B cell (primary cell): ENCODE data around the gene AKAP3. TPM values are rescaled to one million over a fixed set of nuclear protein-coding genes. Genes with fewer than 3 reads are reported as not detected.

Experiments
- ATAC-seq: fragments of 200-7000 bp; cut with Tn5 transposase; one replicate; pipeline ENCODE4 v1.10.0; 2021; ENCODE audit warnings: low read depth, mild to moderate bottlenecking, moderate number of reproducible peaks, moderate library complexity
- CTCF ChIA-PET: fragments of 350-600 bp; sonication (Branson Sonifier 250); formaldehyde crosslinking; loops from one replicate; lab custom pipeline; 2021; ENCODE audit warnings: antibody characterized with exemption, inconsistent platforms; lab: Charles Lee
- POLR2A ChIA-PET: fragments of 350-600 bp; sonication (Branson Sonifier 250); formaldehyde crosslinking; loops from one replicate; lab custom pipeline; 2021; ENCODE audit warnings: antibody characterized with exemption; lab: Charles Lee
- DNase-seq: peaks from one replicate; pipeline ENCODE4 v3.0.0; 2013
- H2AFZ ChIP-seq: 2 replicates; pipeline ENCODE4 v1.6.1; 2012; ENCODE audit warnings: mild to moderate bottlenecking, low read depth, low read length; ENCODE audit not compliant: insufficient read depth, poor library complexity, severe bottlenecking
- H3K27ac ChIP-seq, 2 donors: 1 replicate in 1 of 2; 2 replicates in 1 of 2; pipeline ENCODE4 v1.5.1; 2012 to 2013; ENCODE audit warnings: low read length in 2 of 2, mild to moderate bottlenecking in 2 of 2, moderate library complexity in 1 of 2
- H3K27me3 ChIP-seq, 4 experiments: fragments of 200-600 bp in 1 of 4; sonication (generic) in 1 of 4; replicated peaks in 1 of 4; 1 replicate in 2 of 4; 2 replicates in 2 of 4; pipeline versions ENCODE4 v1.6.1 to v1.7.0; 2013 to 2016; ENCODE audit warnings: low read length in 3 of 4, mild to moderate bottlenecking in 2 of 4, mixed read lengths in 1 of 4, moderate library complexity in 1 of 4; ENCODE audit not compliant: insufficient read depth in 4 of 4, control insufficient read depth in 3 of 4; ENCODE audit errors: control extremely low read depth in 1 of 4
- H3K36me3 ChIP-seq, 2 experiments: replicated peaks in 1 of 2; 1 replicate in 1 of 2; 2 replicates in 1 of 2; pipeline versions ENCODE4 v1.6.1 to v1.7.1; 2013; ENCODE audit warnings: low read length in 1 of 2; ENCODE audit not compliant: insufficient read depth in 2 of 2, control insufficient read depth in 1 of 2; ENCODE audit errors: control extremely low read depth in 1 of 2, extremely low read depth in 1 of 2
- H3K4me1 ChIP-seq, 2 donors: fragments of 200-600 bp in 1 of 2; sonication (generic) in 1 of 2; 1 replicate in 1 of 2; 2 replicates in 1 of 2; pipeline versions ENCODE4 v1.5.1 to v1.6.1; 2013 to 2017; ENCODE audit warnings: low read length in 2 of 2; ENCODE audit not compliant: control insufficient read depth in 2 of 2, insufficient read depth in 2 of 2
- H3K4me2 ChIP-seq: replicated peaks from 2 replicates; pipeline ENCODE3; 2012; ENCODE audit warnings: mild to moderate bottlenecking, low read depth, low read length; ENCODE audit not compliant: poor library complexity, severe bottlenecking
- H3K4me3 ChIP-seq, 5 experiments: fragments of 200-600 bp in 1 of 5; sonication (generic) in 1 of 5; 1 replicate in 3 of 5; 2 replicates in 2 of 5; pipeline versions ENCODE4 v1.5.1 to v1.7.0; 2011 to 2016; ENCODE audit warnings: low read length in 4 of 5, mild to moderate bottlenecking in 4 of 5, low read depth in 2 of 5, control low read depth in 1 of 5, moderate library complexity in 1 of 5; ENCODE audit not compliant: insufficient read depth in 1 of 5; ENCODE audit errors: control extremely low read depth in 1 of 5, extremely low read depth in 1 of 5
- H3K79me2 ChIP-seq: fragments of 200-600 bp; sonication (generic); one replicate; pipeline ENCODE4 v1.6.0; 2016; ENCODE audit warnings: low read length; ENCODE audit not compliant: control insufficient read depth, insufficient read depth
- H3K9ac ChIP-seq: fragments of 200-600 bp; sonication (generic); 2 replicates; pipeline ENCODE4 v1.6.1; 2017; ENCODE audit warnings: mild to moderate bottlenecking, low read length, moderate library complexity
- H3K9me3 ChIP-seq, 3 donors: one replicate each; pipeline versions ENCODE4 v1.6.1 to v1.7.1; 2013; ENCODE audit warnings: low read length in 2 of 3; ENCODE audit not compliant: control insufficient read depth in 2 of 3, insufficient read depth in 1 of 3; ENCODE audit errors: control extremely low read depth in 1 of 3
- H4K20me1 ChIP-seq: 2 replicates; pipeline ENCODE4 v1.6.0; 2012; ENCODE audit warnings: mild to moderate bottlenecking, low read length; ENCODE audit not compliant: insufficient read depth, control insufficient read depth, poor library complexity, severe bottlenecking
- H3K27ac Mint-ChIP-seq: one replicate; pipeline ENCODE4 v1.8.0; 2021; ENCODE audit warnings: mixed read lengths
- H3K27me3 Mint-ChIP-seq: one replicate; pipeline ENCODE4 v1.8.0; 2021; ENCODE audit warnings: mixed read lengths
- H3K4me1 Mint-ChIP-seq: one replicate; pipeline ENCODE4 v1.8.0; 2021; ENCODE audit warnings: mixed read lengths
- H3K4me3 Mint-ChIP-seq: one replicate; pipeline ENCODE4 v1.8.0; 2021; ENCODE audit warnings: mixed read lengths
- H3K9me3 Mint-ChIP-seq: one replicate; pipeline ENCODE4 v1.8.0; 2022; ENCODE audit warnings: mixed read lengths; ENCODE audit not compliant: insufficient read depth
- CTCF ChIP-seq: fragments of 200-600 bp; IDR thresholded peaks from one replicate; pipeline ENCODE4 v1.8.0; 2022; ENCODE audit warnings: antibody characterized with exemption, mild to moderate bottlenecking
- EZH2 ChIP-seq: IDR thresholded peaks from 2 replicates; pipeline ENCODE4 v1.6.1; 2012; ENCODE audit warnings: borderline replicate concordance, low read depth, mild to moderate bottlenecking, moderate library complexity, low read length; ENCODE audit not compliant: insufficient read depth, poor library complexity, severe bottlenecking
- WGBS: methylation state at CpG from one replicate; pipeline ENCODE4 v1.1.5; 2013; ENCODE audit warnings: missing lambda C conversion rate; ENCODE audit not compliant: insufficient coverage; 5-methylcytosine and 5-hydroxymethylcytosine counted together
- intact Hi-C: fragments of 100-400 bp; cut with micrococcal nuclease; formaldehyde crosslinking; loops from one replicate; pipeline ENCODE4 v1.10.0; 2022
- polyA plus RNA-seq: library from polyadenylated mRNA; depleted of rRNA; stranded (reverse); fragments of >200 nt; gene quantifications from 2 replicates; pipeline ENCODE4 v1.2.3, GENCODE V29; 2012
- total RNA-seq, 2 donors: library from RNA; stranded (reverse); fragments of 120-200 nt in 1 of 2; gene quantifications; 1 replicate in 1 of 2; 2 replicates in 1 of 2; pipeline versions ENCODE4 v1.2.3 to v1.2.4, GENCODE V29; 2013 to 2022

The AKAP3 gene
- total and polyA plus RNA-seq, 2 donors (not counting 1 experiment from before 2014, with no cell fraction given) = 1.2 to 3.8 TPM

DNA sequence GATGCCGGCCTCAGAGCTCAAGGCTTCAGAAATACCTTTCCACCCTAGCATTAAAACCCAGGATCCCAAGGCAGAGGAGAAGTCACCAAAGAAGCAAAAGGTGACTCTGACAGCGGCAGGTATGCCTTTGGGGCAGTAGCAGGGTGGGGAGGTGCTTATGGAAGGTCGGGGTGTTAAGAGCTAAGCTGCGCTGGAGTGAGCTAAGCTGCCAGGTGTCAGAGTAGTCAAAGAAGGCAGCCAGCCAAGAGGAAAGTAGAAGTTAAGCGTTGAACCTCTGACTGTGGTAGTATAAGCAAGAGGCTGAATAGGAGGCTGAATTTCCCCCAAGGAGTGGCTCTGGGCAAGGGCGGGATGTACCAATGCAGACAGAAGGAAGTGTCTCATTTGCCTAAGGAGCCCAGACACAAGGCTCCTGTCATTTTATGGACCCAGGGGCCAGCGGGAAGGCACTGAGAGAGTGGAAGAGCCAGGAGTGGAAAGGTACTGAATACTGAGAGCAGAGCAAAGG is 57.6 kb downstream of the AKAP3 start:
- no peak for DNase-seq
- Mint-ChIP-seq H3K4me3 (no peak overlapping the region), H3K9me3 (no peaks in the 10 kb centered on the region), H3K27ac (no peak overlapping the region), H3K4me1 (no peaks in the 10 kb centered on the region), H3K27me3 (no peaks in the 10 kb centered on the region)
- Histone ChIP-seq H3K79me2 (no peaks in the 10 kb centered on the region), H4K20me1 (no peaks in the 10 kb centered on the region), H3K9ac (no peak overlapping the region), H3K27ac (no peak overlapping the region), H3K4me1 (no peaks in the 10 kb centered on the region), H3K4me3 (no peak overlapping the region), H3K9me3 (no peaks in the 10 kb centered on the region), H3K4me2 (no peak overlapping the region), H3K36me3 (peaks cover 0 to 11% of the 10 kb centered on the region in 2 experiments), H3K27me3 (no peaks in the 10 kb centered on the region), H2AFZ (no peak overlapping the region)
- 96% methylated on average over 6 of the region's 7 CpGs for WGBS
- CTCF ChIA-PET = interaction anchor here (0.7 to 1.4 kb wide), 2 partner anchors 11 kb away, joined by 3 read pairs; no protein-coding TSS in a partner anchor
- TF ChIP-seq CTCF (no peak), EZH2 (no peak)
- POLR2A ChIA-PET = no interaction called here
- intact Hi-C loops = no loop called here
- ATAC-seq = no peak

DNA sequence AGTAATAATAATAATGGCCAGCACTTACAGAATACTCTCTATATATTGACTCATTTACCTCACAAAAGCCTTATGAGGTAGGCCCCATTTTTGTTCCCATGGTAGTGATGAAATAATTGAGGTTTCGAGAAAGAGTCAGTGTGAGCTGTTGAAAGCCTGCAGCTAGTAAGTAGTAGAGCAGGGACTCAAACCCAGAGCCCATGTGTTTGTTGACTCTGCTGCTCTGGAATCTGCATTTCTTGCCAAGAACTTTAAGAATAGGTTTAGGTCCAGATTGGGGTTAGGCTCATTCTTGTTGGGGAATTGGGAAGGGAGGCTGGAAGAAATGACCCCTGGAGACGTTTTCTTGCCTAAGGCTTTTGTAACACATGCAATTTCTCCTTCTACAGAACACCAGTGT is 58.9 kb downstream of the AKAP3 start:
- Mint-ChIP-seq H3K27ac (no peak overlapping the region), H3K27me3 (no peaks in the 10 kb centered on the region), H3K9me3 (no peaks in the 10 kb centered on the region), H3K4me3 (no peak overlapping the region), H3K4me1 (no peaks in the 10 kb centered on the region)
- peaks cover 0 to 11% of the 10 kb centered on the region in 2 experiments for H3K36me3 ChIP-seq
- H4K20me1 ChIP-seq = no peaks in the 10 kb centered on the region
- H3K9me3 ChIP-seq = no peaks in the 10 kb centered on the region
- ATAC-seq (no peak), DNase-seq (no peak)
- H3K4me2 ChIP-seq = no peak overlapping the region
- WGBS = 57% methylated on average over 2 of the region's 2 CpGs
- H2AFZ ChIP-seq = no peak overlapping the region
- H3K4me3 ChIP-seq = no peak overlapping the region
- POLR2A ChIA-PET = no interaction called here
- no peaks in the 10 kb centered on the region for H3K27me3 ChIP-seq
- TF ChIP-seq EZH2 = no peak
- TF ChIP-seq CTCF = no peak
- no peak overlapping the region for H3K9ac ChIP-seq
- no peaks in the 10 kb centered on the region for H3K79me2 ChIP-seq
- H3K27ac ChIP-seq = no peak overlapping the region
- intact Hi-C loops = no loop called here
- CTCF ChIA-PET = interaction anchor here (2.1 kb wide), 1 partner anchor 14 kb away, joined by 11 read pairs; no protein-coding TSS in a partner anchor
- H3K4me1 ChIP-seq = no peaks in the 10 kb centered on the region
